Pons (tissue), 1 donor: ENCODE results near the gene MVB12B.

ENCODE experiments used
- DNase-seq: peaks from one replicate; pipeline ENCODE4 v3.0.0-alpha.2; 2016; ENCODE audit warnings: low spot score

Gene MVB12B

GRCh38 chr9:126520453-126520852, 193.8 kb downstream of the MVB12B start:
- no peak for DNase-seq

- no peak for DNase-seq
Observed at GRCh38 chr9:126521089-126521488, 194.5 kb downstream of the MVB12B start.

- no peak for DNase-seq
Observed at GRCh38 chr9:126521551-126521950, 194.9 kb downstream of the MVB12B start.

- no peak for DNase-seq
Observed at GRCh38 chr9:126521976-126522590, 195.5 kb downstream of the MVB12B start.

GRCh38 chr9:126522612-126523356, 196.2 kb downstream of the MVB12B start:
- DNase-seq = no peak

GRCh38 chr9:126523611-126524111, 197.0 kb downstream of the MVB12B start:
- DNase-seq = no peak

GRCh38 chr9:126524353-126525077, 197.9 kb downstream of the MVB12B start:
- no peak for DNase-seq

- DNase-seq = no peak
Observed at GRCh38 chr9:126526218-126527108, 199.8 kb downstream of the MVB12B start.

GRCh38 chr9:126527109-126527825, 200.6 kb downstream of the MVB12B start:
- DNase-seq = no peak

GRCh38 chr9:126528111-126528510, 201.5 kb downstream of the MVB12B start:
- no peak for DNase-seq

GRCh38 chr9:126528915-126529314, 202.3 kb downstream of the MVB12B start:
- no peak for DNase-seq

- no peak for DNase-seq
Observed at GRCh38 chr9:126531035-126531571, 204.5 kb downstream of the MVB12B start.

- DNase-seq = no peak
Observed at GRCh38 chr9:126531591-126531990, 205.0 kb downstream of the MVB12B start.

GRCh38 chr9:126532019-126532462, 205.4 kb downstream of the MVB12B start:
- DNase-seq = no peak

GRCh38 chr9:126532489-126532888, 205.9 kb downstream of the MVB12B start:
- no peak for DNase-seq

GRCh38 chr9:126532951-126533925, 206.6 kb downstream of the MVB12B start:
- DNase-seq = no peak

- DNase-seq = no peak
Observed at GRCh38 chr9:126533926-126534310, 207.3 kb downstream of the MVB12B start.

GRCh38 chr9:126534431-126535186, 208.0 kb downstream of the MVB12B start:
- no peak for DNase-seq

GRCh38 chr9:126536131-126536530, 209.5 kb downstream of the MVB12B start:
- DNase-seq = no peak
